ENCODE measurements around the gene EMP1.

GRCh38 chr12:13192719-13193118 is 3.8 kb upstream of the EMP1 start:
- no peak for TF ChIP-seq EHMT2 (IDR thresholded peaks at IDR 0.05; ENCODE audit: low read depth)
- TF ChIP-seq RCOR1 (IDR thresholded peaks at IDR 0.05; ENCODE audit: low read depth, low read length) = no peak
- no peak for TF ChIP-seq MYC (IDR thresholded peaks at IDR 0.05; ENCODE audit: borderline replicate concordance, low read length)
- TF ChIP-seq MAX (IDR thresholded peaks at IDR 0.05) = no peak
- no peak for TF ChIP-seq CHD2 (IDR thresholded peaks at IDR 0.05; ENCODE audit: low read length, partially characterized antibody)
- no peak for TF ChIP-seq CTCF (IDR thresholded peaks at IDR 0.05)
- no peak for TF ChIP-seq POLR2A (IDR thresholded peaks at IDR 0.05; ENCODE audit: low read length)
- no peak for TF ChIP-seq SMC3 (IDR thresholded peaks at IDR 0.05)
- TF ChIP-seq MAFK (IDR thresholded peaks at IDR 0.05; ENCODE audit: partially characterized antibody) = no peak
- TF ChIP-seq PBX3 (IDR thresholded peaks at IDR 0.05) = no peak
- no peak for TF ChIP-seq NR3C1 (IDR thresholded peaks at IDR 0.05)
- no peak for TF ChIP-seq EP300 (IDR thresholded peaks at IDR 0.05)
- TF ChIP-seq CHD4 (IDR thresholded peaks at IDR 0.05; ENCODE audit: borderline replicate concordance) = no peak
- TF ChIP-seq ESRRA (IDR thresholded peaks at IDR 0.05; ENCODE audit: borderline replicate concordance, low read length) = no peak
